ENCODE data around the gene SSPN. TPM values are rescaled to one million over a fixed set of nuclear protein-coding genes. Genes with fewer than 3 reads are reported as not detected.

Gene SSPN
- total RNA-seq, 8 experiments from 2014 or later: 0.54 to 17.3 (median 1.9) TPM

GRCh38 chr12:26277506-26278246, 82.3 kb downstream of the SSPN start:
- Histone ChIP-seq H3K27ac (no peak overlapping the region), H3K4me3 (no peak overlapping the region), H3K4me1 (replicated peaks in 1 of 2) (peaks cover 2 to 5% of the 10 kb centered on the region in 2 donors)
- 69 to 100% (median 84%) methylated on average over 2 to 14 of the region's 16 CpGs for WGBS, 10 experiments
- ATAC-seq (replicated peaks in 6 of 8): peak in 4 of 8 experiments; percentile 40 to 68 (median 42)
- in situ Hi-C loops (cut with MboI; ENCODE audit: low pct_unique_long_range_greater_than_20kb in 2 of 9, low sequenced_read_pairs in 9 of 9, unreplicated experiment in 9 of 9): no loop called here

- WGBS, 10 experiments: 33 to 100% (median 80%) methylated on average over 1 of the region's 1 CpG; no CpG with 5 or more reads in 4 of the 10 experiments
- H3K4me3 ChIP-seq: no peak overlapping the region
- in situ Hi-C loops (cut with MboI; ENCODE audit: low pct_unique_long_range_greater_than_20kb in 2 of 9, low sequenced_read_pairs in 9 of 9, unreplicated experiment in 9 of 9): no loop called here
- peaks cover 2 to 5% of the 10 kb centered on the region in 2 donors for H3K4me1 ChIP-seq (replicated peaks in 1 of 2)
- no peak overlapping the region for H3K27ac ChIP-seq
- no peak for ATAC-seq (replicated peaks in 6 of 8)
Observed at GRCh38 chr12:26278266-26278665, 82.9 kb downstream of the SSPN start.

GRCh38 chr12:26278666-26279065, 83.3 kb downstream of the SSPN start:
- no peak overlapping the region for H3K27ac ChIP-seq
- 83 to 100% (median 98%) methylated on average over 1 to 4 of the region's 5 CpGs for WGBS, 10 experiments
- in situ Hi-C loops (cut with MboI; ENCODE audit: low pct_unique_long_range_greater_than_20kb in 2 of 9, low sequenced_read_pairs in 9 of 9, unreplicated experiment in 9 of 9): no loop called here

GRCh38 chr12:26279091-26279490, 83.7 kb downstream of the SSPN start:
- no peak overlapping the region for H3K27ac ChIP-seq

More at GRCh38 chr12:26278666-26279065, 83.3 kb downstream of the SSPN start:
- Histone ChIP-seq H3K4me3 (no peak overlapping the region), H3K4me1 (replicated peaks in 1 of 2) (peaks cover 2 to 5% of the 10 kb centered on the region in 2 donors)
- ATAC-seq (replicated peaks in 6 of 8): no peak

GRCh38 chr12:26279908-26280307, 84.5 kb downstream of the SSPN start:
- Histone ChIP-seq H3K4me3 (no peak overlapping the region), H3K27ac (no peak overlapping the region), H3K4me1 (replicated peaks in 1 of 2) (peaks cover 2 to 5% of the 10 kb centered on the region in 2 donors)
- no peak for ATAC-seq (replicated peaks in 6 of 8)
- WGBS, 10 experiments: 47 to 100% (median 92%) methylated on average over 1 to 5 of the region's 5 CpGs; no CpG with 5 or more reads in 3 of the 10 experiments
- in situ Hi-C loops (cut with MboI; ENCODE audit: low pct_unique_long_range_greater_than_20kb in 2 of 9, low sequenced_read_pairs in 9 of 9, unreplicated experiment in 9 of 9): no loop called here

More at GRCh38 chr12:26279091-26279490, 83.7 kb downstream of the SSPN start:
- Histone ChIP-seq H3K4me3 (no peak overlapping the region), H3K4me1 (replicated peaks in 1 of 2) (peaks cover 2 to 5% of the 10 kb centered on the region in 2 donors)
- ATAC-seq (replicated peaks in 6 of 8): no peak
- in situ Hi-C loops (cut with MboI; ENCODE audit: low pct_unique_long_range_greater_than_20kb in 2 of 9, low sequenced_read_pairs in 9 of 9, unreplicated experiment in 9 of 9): no loop called here

- no peak for ATAC-seq (replicated peaks in 6 of 8)
- H3K4me3 ChIP-seq: no peak overlapping the region
- peaks cover 2% of the 10 kb centered on the region in 2 donors for H3K4me1 ChIP-seq (replicated peaks in 1 of 2)
- 71 to 100% (median 93%) methylated on average over 1 to 2 of the region's 3 CpGs; no CpG with 5 or more reads in 5 of the 10 experiments for WGBS, 10 experiments
- no peak overlapping the region for H3K27ac ChIP-seq
- in situ Hi-C loops (cut with MboI; ENCODE audit: low pct_unique_long_range_greater_than_20kb in 2 of 9, low sequenced_read_pairs in 9 of 9, unreplicated experiment in 9 of 9): no loop called here
Observed at GRCh38 chr12:26280869-26281268, 85.5 kb downstream of the SSPN start.

GRCh38 chr12:26281320-26281719, 85.9 kb downstream of the SSPN start:
- ATAC-seq (replicated peaks in 6 of 8): no peak
- in situ Hi-C loops (cut with MboI; ENCODE audit: low pct_unique_long_range_greater_than_20kb in 2 of 9, low sequenced_read_pairs in 9 of 9, unreplicated experiment in 9 of 9): no loop called here
- Histone ChIP-seq H3K4me1 (replicated peaks in 1 of 2) (peaks cover 0 to 2% of the 10 kb centered on the region in 2 donors), H3K27ac (no peak overlapping the region), H3K4me3 (no peak overlapping the region)
- 0 to 85% (median 30%) methylated on average over 1 to 4 of the region's 4 CpGs; no CpG with 5 or more reads in 3 of the 10 experiments for WGBS, 10 experiments

GRCh38 chr12:26282339-26282940, 87.1 kb downstream of the SSPN start:
- WGBS, 10 experiments: 48 to 100% (median 83%) methylated on average over 1 to 4 of the region's 4 CpGs; no CpG with 5 or more reads in 1 of the 10 experiments

GRCh38 chr12:26283046-26283445, 87.7 kb downstream of the SSPN start:
- 50% methylated on average over 1 of the region's 1 CpG; no CpG with 5 or more reads in 9 of the 10 experiments for WGBS, 10 experiments
- Histone ChIP-seq H3K4me3 (no peak overlapping the region), H3K4me1 (replicated peaks in 1 of 2) (peaks cover 0 to 2% of the 10 kb centered on the region in 2 donors), H3K27ac (no peak overlapping the region)
- in situ Hi-C loops (cut with MboI; ENCODE audit: low pct_unique_long_range_greater_than_20kb in 2 of 9, low sequenced_read_pairs in 9 of 9, unreplicated experiment in 9 of 9): no loop called here
- ATAC-seq (replicated peaks in 6 of 8): no peak

More at GRCh38 chr12:26282339-26282940, 87.1 kb downstream of the SSPN start:
- in situ Hi-C loops (cut with MboI; ENCODE audit: low pct_unique_long_range_greater_than_20kb in 2 of 9, low sequenced_read_pairs in 9 of 9, unreplicated experiment in 9 of 9): no loop called here
- Histone ChIP-seq H3K4me1 (replicated peaks in 1 of 2) (peaks cover 0 to 2% of the 10 kb centered on the region in 2 donors), H3K27ac (no peak overlapping the region), H3K4me3 (no peak overlapping the region)
- no peak for ATAC-seq (replicated peaks in 6 of 8)

- WGBS, 10 experiments: 17 to 100% (median 85%) methylated on average over 1 to 2 of the region's 2 CpGs; no CpG with 5 or more reads in 3 of the 10 experiments
- in situ Hi-C loops (cut with MboI; ENCODE audit: low pct_unique_long_range_greater_than_20kb in 2 of 9, low sequenced_read_pairs in 9 of 9, unreplicated experiment in 9 of 9): no loop called here
- Histone ChIP-seq H3K27ac (no peak overlapping the region), H3K4me1 (replicated peaks in 1 of 2) (peaks cover 0 to 2% of the 10 kb centered on the region in 2 donors), H3K4me3 (no peak overlapping the region)
- ATAC-seq (replicated peaks in 6 of 8): no peak
Observed at GRCh38 chr12:26283617-26284016, 88.2 kb downstream of the SSPN start.

- no peak overlapping the region for H3K27ac ChIP-seq
Observed at GRCh38 chr12:26285401-26285800, 90.0 kb downstream of the SSPN start.

GRCh38 chr12:26286186-26286585, 90.8 kb downstream of the SSPN start:
- ATAC-seq (replicated peaks in 6 of 8): no peak
- Histone ChIP-seq H3K4me3 (no peak overlapping the region), H3K27ac (no peak overlapping the region), H3K4me1 (replicated peaks in 1 of 2) (peaks cover 0 to 2% of the 10 kb centered on the region in 2 donors)
- 71 to 100% (median 90%) methylated on average over 1 to 5 of the region's 6 CpGs; no CpG with 5 or more reads in 2 of the 10 experiments for WGBS, 10 experiments
- in situ Hi-C loops (cut with MboI; ENCODE audit: low pct_unique_long_range_greater_than_20kb in 2 of 9, low sequenced_read_pairs in 9 of 9, unreplicated experiment in 9 of 9): no loop called here

More at GRCh38 chr12:26285401-26285800, 90.0 kb downstream of the SSPN start:
- Histone ChIP-seq H3K4me1 (replicated peaks in 1 of 2) (peaks cover 0 to 2% of the 10 kb centered on the region in 2 donors), H3K4me3 (no peak overlapping the region)
- WGBS, 10 experiments: 100% methylated on average over 1 of the region's 1 CpG; no CpG with 5 or more reads in 7 of the 10 experiments
- ATAC-seq (replicated peaks in 6 of 8): no peak
- in situ Hi-C loops (cut with MboI; ENCODE audit: low pct_unique_long_range_greater_than_20kb in 2 of 9, low sequenced_read_pairs in 9 of 9, unreplicated experiment in 9 of 9): no loop called here

- WGBS, 10 experiments: 31 to 92% (median 74%) methylated on average over 1 to 10 of the region's 14 CpGs; no CpG with 5 or more reads in 1 of the 10 experiments
- in situ Hi-C loops (cut with MboI; ENCODE audit: low pct_unique_long_range_greater_than_20kb in 2 of 9, low sequenced_read_pairs in 9 of 9, unreplicated experiment in 9 of 9): no loop called here
- Histone ChIP-seq H3K4me1 (replicated peaks in 1 of 2) (no peaks in the 10 kb centered on the region), H3K4me3 (no peak overlapping the region), H3K27ac (no peak overlapping the region)
- ATAC-seq (replicated peaks in 6 of 8): peak in 1 of 8 experiments; percentile 48
Observed at GRCh38 chr12:26287671-26288381, 92.5 kb downstream of the SSPN start.
